OCI-LY1 (cell line): ENCODE results near the gene SLC9A2.

ENCODE experiments used
- H2AFZ ChIP-seq: fragments of 200-600 bp; sonication (generic), shearing (Covaris generic); 2 replicates; pipeline ENCODE4 v1.6.0; 2014; ENCODE audit warnings: antibody characterized with exemption, mild to moderate bottlenecking, low read length
- H3F3A ChIP-seq: fragments of 200-600 bp; sonication (generic), shearing (Covaris generic); 2 replicates; pipeline ENCODE4 v1.6.0; 2014; ENCODE audit warnings: mild to moderate bottlenecking, antibody characterized with exemption, low read length, moderate library complexity; ENCODE audit not compliant: insufficient read depth
- H3K27ac ChIP-seq: fragments of 200-600 bp; sonication (generic); 2 replicates; pipeline ENCODE4 v1.5.1; 2014; ENCODE audit warnings: low read length, mixed run types, mild to moderate bottlenecking, low read depth; ENCODE audit not compliant: poor library complexity, severe bottlenecking
- H3K27me3 ChIP-seq: fragments of 200-600 bp; sonication (generic); 2 replicates; pipeline ENCODE4 v1.6.0; 2014; ENCODE audit warnings: antibody characterized with exemption, mild to moderate bottlenecking, low read length, moderate library complexity; ENCODE audit not compliant: insufficient read depth
- H3K36me3 ChIP-seq: fragments of 200-600 bp; sonication (generic); 2 replicates; pipeline ENCODE4 v1.6.1; 2014; ENCODE audit warnings: mild to moderate bottlenecking, antibody characterized with exemption, low read length, moderate library complexity, mixed read lengths; ENCODE audit not compliant: insufficient read depth
- H3K4me1 ChIP-seq: fragments of 200-600 bp; sonication (generic); 2 replicates; pipeline ENCODE4 v1.5.1; 2014; ENCODE audit warnings: mild to moderate bottlenecking, low read length, moderate library complexity; ENCODE audit not compliant: insufficient read depth, severe bottlenecking
- H3K4me2 ChIP-seq: fragments of 200-600 bp; sonication (generic), shearing (Covaris generic); 2 replicates; pipeline ENCODE4 v1.6.1; 2014; ENCODE audit warnings: low read length
- H3K4me3 ChIP-seq: fragments of 200-600 bp; sonication (generic); 2 replicates; pipeline ENCODE4 v1.5.1; 2014; ENCODE audit warnings: low read length, low read depth, mild to moderate bottlenecking, mixed read lengths; ENCODE audit not compliant: poor library complexity, severe bottlenecking
- H3K79me2 ChIP-seq: fragments of 200-600 bp; shearing (Covaris generic); 2 replicates; pipeline ENCODE4 v1.6.1; 2016; ENCODE audit warnings: mixed run types, low read length, mixed read lengths; ENCODE audit not compliant: insufficient read depth
- H3K9ac ChIP-seq: fragments of 200-600 bp; sonication (generic), shearing (Covaris generic); 2 replicates; pipeline ENCODE4 v1.6.1; 2014; ENCODE audit warnings: mild to moderate bottlenecking, low read length, mixed read lengths
- H3K9me2 ChIP-seq: fragments of 200-600 bp; sonication (generic), shearing (Covaris generic); 2 replicates; pipeline ENCODE4 v1.6.1; 2014; ENCODE audit warnings: low read depth, mild to moderate bottlenecking, low read length, mixed read lengths
- H3K9me3 ChIP-seq: fragments of 200-600 bp; shearing (Covaris generic); 2 replicates; pipeline ENCODE4 v1.6.1; 2014; ENCODE audit warnings: low read length, mixed read lengths
- H4K20me1 ChIP-seq: fragments of 200-600 bp; sonication (generic), shearing (Covaris generic); 2 replicates; pipeline ENCODE4 v1.6.0; 2016; ENCODE audit warnings: mild to moderate bottlenecking, low read length; ENCODE audit not compliant: insufficient read depth
- EZH2 ChIP-seq: fragments of 200-600 bp; sonication (generic), shearing (Covaris generic); IDR thresholded peaks from 2 replicates; pipeline ENCODE4 v1.8.0; 2017; ENCODE audit warnings: borderline replicate concordance, mixed run types, mild to moderate bottlenecking, antibody characterized with exemption, low read length, moderate library complexity, mixed read lengths
- TF ChIP-seq, protein P1 (sequence below): fragments of 200-600 bp; sonication (generic), shearing (Covaris generic); IDR thresholded peaks from 2 replicates; pipeline ENCODE4 v1.5.1; 2017; ENCODE audit warnings: mild to moderate bottlenecking, antibody characterized with exemption, low read length, moderate library complexity, mixed read lengths

The SLC9A2 gene

DNA sequence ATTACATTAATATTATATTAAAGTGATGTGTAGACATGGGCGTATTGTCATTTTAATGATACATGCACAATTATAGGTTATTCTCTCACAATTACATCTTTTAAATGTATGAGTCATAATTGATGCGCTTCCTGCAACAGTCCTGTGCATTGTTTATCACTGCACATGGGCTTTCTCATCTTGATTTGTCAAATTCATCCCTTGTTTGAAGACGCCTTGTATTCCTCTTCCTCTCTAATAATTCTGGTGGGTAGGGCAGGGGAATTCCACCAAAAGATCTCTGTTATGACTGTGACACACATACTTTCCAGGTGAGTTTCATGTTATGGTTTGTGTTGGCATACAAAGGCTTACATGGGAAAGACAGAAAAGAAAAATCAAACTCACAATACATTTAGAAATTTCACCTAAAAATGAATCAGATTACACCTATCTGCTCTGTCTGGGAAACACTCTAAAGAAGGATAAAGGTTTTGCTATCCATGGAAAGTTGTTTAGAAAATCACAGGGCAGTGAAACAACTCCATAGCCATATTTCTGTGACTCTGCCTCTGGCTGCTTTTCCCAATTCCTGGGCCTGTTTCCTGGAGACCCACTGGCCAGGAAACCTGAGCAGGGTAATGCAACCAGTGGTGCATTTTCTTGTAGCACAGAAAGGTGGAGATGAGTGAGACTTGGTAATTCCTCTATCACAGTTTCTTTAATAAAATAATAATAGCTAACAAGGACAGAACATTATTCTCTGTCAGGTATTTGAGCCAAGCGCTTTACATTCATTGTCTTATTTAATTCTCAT lies 13.2 kb downstream of the SLC9A2 start:
- no peaks in the 10 kb centered on the region for H3K9me2 ChIP-seq
- no peak overlapping the region for H3K4me2 ChIP-seq
- H3K9me3 ChIP-seq = no peaks in the 10 kb centered on the region
- no peak overlapping the region for H3K9ac ChIP-seq
- H3K36me3 ChIP-seq = no peaks in the 10 kb centered on the region
- H3K27ac ChIP-seq = no peak overlapping the region
- no peak overlapping the region for H3K4me3 ChIP-seq
- H3K27me3 ChIP-seq = no peaks in the 10 kb centered on the region
- TF ChIP-seq EZH2 = no peak
- TF ChIP-seq, protein P1, sequence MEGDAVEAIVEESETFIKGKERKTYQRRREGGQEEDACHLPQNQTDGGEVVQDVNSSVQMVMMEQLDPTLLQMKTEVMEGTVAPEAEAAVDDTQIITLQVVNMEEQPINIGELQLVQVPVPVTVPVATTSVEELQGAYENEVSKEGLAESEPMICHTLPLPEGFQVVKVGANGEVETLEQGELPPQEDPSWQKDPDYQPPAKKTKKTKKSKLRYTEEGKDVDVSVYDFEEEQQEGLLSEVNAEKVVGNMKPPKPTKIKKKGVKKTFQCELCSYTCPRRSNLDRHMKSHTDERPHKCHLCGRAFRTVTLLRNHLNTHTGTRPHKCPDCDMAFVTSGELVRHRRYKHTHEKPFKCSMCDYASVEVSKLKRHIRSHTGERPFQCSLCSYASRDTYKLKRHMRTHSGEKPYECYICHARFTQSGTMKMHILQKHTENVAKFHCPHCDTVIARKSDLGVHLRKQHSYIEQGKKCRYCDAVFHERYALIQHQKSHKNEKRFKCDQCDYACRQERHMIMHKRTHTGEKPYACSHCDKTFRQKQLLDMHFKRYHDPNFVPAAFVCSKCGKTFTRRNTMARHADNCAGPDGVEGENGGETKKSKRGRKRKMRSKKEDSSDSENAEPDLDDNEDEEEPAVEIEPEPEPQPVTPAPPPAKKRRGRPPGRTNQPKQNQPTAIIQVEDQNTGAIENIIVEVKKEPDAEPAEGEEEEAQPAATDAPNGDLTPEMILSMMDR = no peak
- no peaks in the 10 kb centered on the region for H3K4me1 ChIP-seq
- H3K79me2 ChIP-seq = no peaks in the 10 kb centered on the region
- no peaks in the 10 kb centered on the region for H3F3A ChIP-seq
- no peaks in the 10 kb centered on the region for H4K20me1 ChIP-seq
- H2AFZ ChIP-seq = no peak overlapping the region

DNA sequence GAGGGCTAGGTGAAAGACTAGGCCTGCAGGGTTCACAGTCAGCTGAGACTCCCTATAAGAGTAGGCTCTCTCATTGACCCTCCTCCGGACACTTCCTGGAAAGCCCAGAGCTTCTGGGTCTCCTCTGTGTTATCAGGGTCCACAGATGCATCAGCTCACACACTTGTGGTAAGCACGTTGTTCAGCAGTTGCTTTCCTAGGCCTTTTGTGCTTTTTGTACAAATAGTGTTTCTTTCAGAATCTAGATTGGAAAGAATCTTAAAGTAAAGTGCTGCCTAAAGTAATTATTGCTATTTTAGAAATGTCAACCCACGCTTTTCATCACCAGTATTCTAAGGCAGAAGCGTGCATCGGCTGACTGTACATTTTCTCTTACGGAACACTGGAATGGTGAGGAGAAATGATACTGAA lies 15.5 kb downstream of the SLC9A2 start:
- no peaks in the 10 kb centered on the region for H3F3A ChIP-seq
- no peak overlapping the region for H2AFZ ChIP-seq
- H3K9me2 ChIP-seq = no peaks in the 10 kb centered on the region
- H3K9ac ChIP-seq = no peak overlapping the region
- no peaks in the 10 kb centered on the region for H3K27me3 ChIP-seq
- no peak for TF ChIP-seq EZH2
- TF ChIP-seq, protein P1 = no peak
- H3K36me3 ChIP-seq = no peaks in the 10 kb centered on the region
- no peaks in the 10 kb centered on the region for H3K9me3 ChIP-seq
- H3K4me2 ChIP-seq = no peak overlapping the region
- H3K4me3 ChIP-seq = no peak overlapping the region
- H3K27ac ChIP-seq = no peak overlapping the region
- H4K20me1 ChIP-seq = no peaks in the 10 kb centered on the region
- H3K4me1 ChIP-seq = no peaks in the 10 kb centered on the region
- no peaks in the 10 kb centered on the region for H3K79me2 ChIP-seq

GRCh38 chr2:102635317-102635716 lies 16.0 kb downstream of the SLC9A2 start:
- Histone ChIP-seq H3K4me3 (no peak overlapping the region), H3K9me2 (no peaks in the 10 kb centered on the region), H2AFZ (no peak overlapping the region), H3K79me2 (no peaks in the 10 kb centered on the region), H3K36me3 (no peaks in the 10 kb centered on the region), H4K20me1 (no peaks in the 10 kb centered on the region), H3K4me2 (no peak overlapping the region), H3K27me3 (no peaks in the 10 kb centered on the region), H3K9me3 (no peaks in the 10 kb centered on the region), H3K9ac (no peak overlapping the region), H3K27ac (no peak overlapping the region), H3F3A (no peaks in the 10 kb centered on the region), H3K4me1 (no peaks in the 10 kb centered on the region)
- TF ChIP-seq, protein P1 = no peak
- no peak for TF ChIP-seq EZH2
